GM18873 (cell line): ENCODE measurements around the gene KMT5B.

Experiments
- ATAC-seq: cut with Tn5 transposase; IDR thresholded peaks from one replicate; pipeline ENCODE4 v1.9.1; 2021; ENCODE audit warnings: mild to moderate bottlenecking, moderate library complexity, moderate number of reproducible peaks; ENCODE audit not compliant: unreplicated experiment, low FRiP score

Gene KMT5B

DNA sequence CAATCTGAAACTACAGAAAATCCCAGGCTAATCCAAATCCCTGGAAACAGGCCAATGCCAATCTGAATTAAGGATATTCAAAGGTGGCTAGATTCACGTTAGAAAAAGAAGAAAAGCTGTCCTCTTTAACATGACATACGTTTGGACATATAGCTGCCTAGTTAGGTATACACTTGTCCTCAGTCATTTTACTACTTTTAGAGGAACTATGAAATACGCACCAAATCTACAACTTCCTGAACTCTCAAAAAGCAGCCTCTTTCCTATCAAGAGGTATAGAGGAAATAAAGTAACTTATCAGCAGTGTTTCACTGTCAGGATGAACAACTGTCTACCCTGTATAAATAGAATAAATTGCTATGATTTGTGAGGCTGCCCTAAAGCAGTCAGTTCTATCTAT, 24.0 kb downstream of the KMT5B start:
- no peak for ATAC-seq

DNA sequence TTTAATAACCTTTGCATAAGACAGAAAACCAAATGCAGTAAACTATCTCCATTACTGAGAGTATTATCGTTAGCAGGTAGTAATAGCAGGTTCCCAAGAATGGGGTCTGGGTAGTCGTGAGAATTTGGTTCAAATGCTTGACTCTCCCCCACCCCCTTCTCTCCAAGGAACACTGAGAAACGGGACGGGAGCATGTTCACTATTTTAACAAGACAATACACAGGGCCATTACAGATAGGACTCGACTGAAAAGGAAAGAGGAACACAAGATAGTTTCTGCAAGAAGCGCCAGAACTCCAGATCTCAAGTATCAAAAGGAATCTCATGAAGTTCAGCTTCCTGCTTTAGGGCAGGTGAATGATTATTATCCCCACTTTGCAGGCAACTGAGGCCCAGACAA, 27.0 kb downstream of the KMT5B start:
- no peak for ATAC-seq

- ATAC-seq, result no peak
These were observed 31.2 kb downstream of the KMT5B start for GRCh38 chr11:68181719-68182451.

DNA sequence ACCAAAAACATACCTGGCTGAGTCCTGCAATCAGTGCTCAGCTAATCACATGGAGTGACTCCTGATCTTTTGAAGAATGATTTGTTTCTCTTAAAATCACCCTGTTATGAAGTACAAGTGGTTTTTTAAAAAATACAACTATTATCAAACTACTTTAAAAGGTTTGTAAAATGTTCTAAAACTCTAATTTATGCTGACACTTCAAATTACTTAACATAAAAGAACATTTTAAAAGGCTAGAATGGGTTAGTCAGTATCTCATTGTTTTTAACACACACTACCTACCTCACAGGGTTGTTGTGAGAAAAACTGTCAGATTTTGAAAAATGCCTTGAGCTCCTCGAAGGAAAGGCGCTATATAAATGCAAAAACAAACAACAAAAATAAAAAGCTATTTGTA, 33.2 kb downstream of the KMT5B start:
- no peak for ATAC-seq

DNA sequence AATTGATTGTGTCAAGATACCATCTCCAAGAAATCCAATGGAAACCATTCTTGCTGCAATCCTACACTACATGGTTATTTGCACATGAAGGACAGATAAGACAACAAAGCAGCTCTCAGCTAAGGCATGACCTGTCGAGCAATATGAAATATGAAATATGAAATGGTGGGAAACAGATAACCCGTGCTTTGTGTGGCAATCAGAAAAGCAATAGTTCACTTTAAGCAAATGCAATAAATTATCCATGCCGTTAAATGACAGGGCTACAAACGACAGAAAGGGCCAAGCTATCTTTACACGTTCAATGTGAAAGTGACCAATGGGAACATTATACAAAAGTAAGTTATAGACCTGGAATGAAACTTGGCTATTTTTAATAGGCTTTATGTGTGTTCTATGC, 35.2 kb downstream of the KMT5B start:
- ATAC-seq, result no peak

DNA sequence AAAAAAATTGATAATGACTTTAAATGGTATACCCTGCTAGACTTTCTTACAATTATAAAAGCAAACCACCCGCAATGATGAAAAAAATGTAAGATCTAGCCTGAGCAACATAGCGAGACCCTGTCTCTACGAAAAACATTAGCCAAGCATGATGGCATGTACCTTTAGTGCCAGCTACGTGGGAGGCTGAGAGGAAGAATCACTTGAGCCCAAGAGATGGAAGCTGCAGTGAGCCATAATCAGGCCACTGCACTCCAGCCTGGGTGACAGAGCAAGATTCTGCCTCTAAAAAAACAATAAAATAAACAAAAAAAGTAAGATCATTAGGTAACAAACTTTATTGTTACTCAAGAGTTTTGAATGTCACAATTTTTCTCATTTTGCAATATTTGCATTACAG, 39.2 kb downstream of the KMT5B start:
- ATAC-seq, result no peak

DNA sequence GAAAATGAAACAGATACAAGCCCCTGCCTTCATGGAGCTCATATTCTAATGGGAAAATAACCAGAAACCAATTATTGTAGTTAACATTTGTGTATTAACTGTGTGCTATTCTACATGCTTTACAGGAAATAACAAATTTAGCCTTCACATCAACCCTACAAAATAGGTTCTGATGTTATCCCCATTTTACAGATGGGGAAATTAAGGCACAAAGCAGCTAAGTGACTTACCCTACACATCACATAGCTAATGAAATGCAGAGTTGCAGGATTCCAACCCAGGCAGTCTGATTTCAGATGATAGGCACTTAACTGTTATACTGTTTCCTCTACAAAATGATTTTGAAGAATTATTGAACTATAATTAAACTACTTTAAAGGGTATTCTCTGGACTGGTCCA, 43.7 kb downstream of the KMT5B start:
- no peak for ATAC-seq

DNA sequence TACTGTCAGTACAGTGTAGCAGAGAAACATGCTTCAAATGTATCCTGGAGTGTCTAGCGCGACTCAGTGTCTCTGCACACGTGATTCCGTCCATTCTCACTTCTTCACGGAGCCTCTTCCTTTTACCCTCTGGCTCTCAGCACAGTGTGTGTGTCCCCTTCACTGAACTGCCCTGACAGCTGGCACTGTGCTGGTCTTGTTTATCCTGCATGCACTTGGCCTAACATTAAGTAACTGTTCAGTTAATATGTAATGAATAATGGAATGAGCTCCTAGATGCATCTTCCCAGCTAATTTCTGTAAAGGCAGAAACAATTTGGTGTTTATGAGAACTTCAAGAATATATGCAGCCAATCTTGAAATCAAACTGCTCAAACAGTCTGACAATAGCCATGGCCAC, 44.4 kb downstream of the KMT5B start:
- no peak for ATAC-seq

GRCh38 chr11:68167474-68167873, 45.6 kb downstream of the KMT5B start:
- ATAC-seq, result no peak

- no peak for ATAC-seq
These were observed 46.1 kb downstream of the KMT5B start for GRCh38 chr11:68166969-68167368.

- no peak for ATAC-seq
These were observed 47.5 kb downstream of the KMT5B start for GRCh38 chr11:68165601-68166000.

DNA sequence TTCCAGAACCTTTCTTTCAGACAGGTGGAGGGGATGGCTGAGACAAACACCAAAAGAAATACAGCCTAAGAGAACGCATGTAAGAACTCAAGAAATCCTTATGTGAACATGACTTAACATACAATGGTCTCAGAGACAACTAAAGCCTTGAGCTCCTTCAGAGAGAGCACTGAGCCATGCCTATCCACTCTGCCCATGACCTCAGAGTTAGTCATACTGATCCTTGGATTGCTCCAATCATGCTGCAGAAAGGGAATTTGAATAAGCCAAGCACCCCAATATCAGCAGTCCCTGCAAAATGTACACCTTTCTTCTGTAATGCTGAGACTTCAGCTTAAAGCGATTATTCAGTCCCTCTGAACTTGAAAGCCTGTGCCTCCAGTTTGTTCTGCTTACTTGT, 48.7 kb downstream of the KMT5B start:
- ATAC-seq, result no peak

- ATAC-seq, result no peak
These were observed 49.4 kb downstream of the KMT5B start for GRCh38 chr11:68163691-68164090.

- no peak for ATAC-seq
These were observed 52.9 kb downstream of the KMT5B start for GRCh38 chr11:68160100-68160695.

GRCh38 chr11:68159665-68160064, 53.4 kb downstream of the KMT5B start:
- no peak for ATAC-seq

DNA sequence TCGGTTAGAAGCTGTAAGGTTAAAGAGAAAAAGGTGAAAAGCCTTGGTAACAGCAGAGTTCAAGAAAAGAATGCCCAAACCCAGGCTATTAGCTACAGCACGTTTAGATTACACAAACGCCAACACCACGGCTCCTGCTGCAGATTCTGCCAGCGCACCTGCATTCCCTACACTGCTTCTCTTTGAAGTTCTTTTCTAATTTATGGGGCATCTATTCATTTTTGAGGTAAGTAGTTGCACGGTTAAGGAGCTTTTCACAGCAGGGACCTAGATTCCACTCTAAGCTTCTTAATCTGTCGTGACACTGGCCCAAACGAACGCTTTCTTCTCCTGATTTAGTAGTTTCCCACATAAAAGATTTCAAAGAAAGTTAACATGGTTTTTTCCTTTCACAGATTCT, 53.9 kb downstream of the KMT5B start:
- no peak for ATAC-seq

DNA sequence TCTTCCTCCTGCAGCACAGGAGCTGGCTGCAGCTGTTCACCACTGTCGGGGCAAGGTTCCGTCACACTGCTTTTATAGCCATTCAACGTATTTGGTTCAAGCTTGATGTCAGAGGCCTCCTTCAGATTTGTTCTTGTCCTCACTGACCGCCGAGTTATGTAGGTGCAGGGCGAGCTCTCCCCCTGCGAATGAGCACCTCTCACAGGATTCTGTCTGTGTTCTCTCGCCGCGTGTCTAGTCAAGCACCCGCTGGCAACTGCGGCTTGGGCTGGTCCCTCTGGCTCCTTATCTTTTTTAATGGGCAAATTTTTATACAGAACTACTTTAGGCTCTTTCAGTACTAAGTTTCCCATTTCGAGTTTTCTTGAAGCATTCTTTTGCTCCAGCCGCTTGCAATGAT, 54.5 kb downstream of the KMT5B start:
- ATAC-seq, result no peak

DNA sequence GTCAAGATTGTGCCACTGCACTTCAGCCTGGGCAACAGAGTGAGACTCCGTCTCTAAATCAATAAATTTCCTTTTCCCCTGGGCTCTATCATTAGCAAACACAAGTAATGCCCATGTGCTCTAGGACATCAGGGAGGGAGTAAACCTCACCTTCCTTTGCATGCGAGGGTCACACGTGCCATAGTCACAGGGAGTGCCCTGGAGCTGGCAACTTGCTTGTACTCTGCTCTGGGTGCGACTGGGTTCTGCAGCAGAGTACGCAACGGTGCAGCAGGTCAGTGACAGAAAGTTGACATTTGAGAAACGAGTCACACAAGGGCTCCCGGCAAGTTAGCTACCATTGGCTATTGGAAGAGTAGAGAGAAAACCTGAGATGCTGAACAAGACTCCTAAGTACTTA, 59.4 kb downstream of the KMT5B start:
- ATAC-seq, result no peak

DNA sequence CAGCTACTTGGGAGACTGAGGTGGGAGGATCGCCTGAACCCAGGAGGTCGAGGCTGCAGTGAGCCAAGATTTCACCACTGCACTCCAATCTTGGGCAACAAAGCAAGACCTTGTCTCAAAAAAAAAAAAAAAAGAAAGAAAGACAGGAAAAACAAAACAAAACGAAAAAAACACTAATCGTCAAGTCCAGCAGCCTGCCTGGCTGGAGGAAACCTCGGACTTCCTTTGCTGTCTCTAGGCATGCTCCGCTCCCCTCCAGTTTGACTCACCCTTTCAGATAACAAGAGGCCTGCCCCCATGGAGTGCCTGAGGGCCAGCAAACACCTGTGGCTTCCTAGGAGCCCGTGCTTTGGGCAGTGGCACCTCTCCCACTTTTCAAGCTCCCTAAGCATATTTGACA, 63.1 kb downstream of the KMT5B start:
- no peak for ATAC-seq

DNA sequence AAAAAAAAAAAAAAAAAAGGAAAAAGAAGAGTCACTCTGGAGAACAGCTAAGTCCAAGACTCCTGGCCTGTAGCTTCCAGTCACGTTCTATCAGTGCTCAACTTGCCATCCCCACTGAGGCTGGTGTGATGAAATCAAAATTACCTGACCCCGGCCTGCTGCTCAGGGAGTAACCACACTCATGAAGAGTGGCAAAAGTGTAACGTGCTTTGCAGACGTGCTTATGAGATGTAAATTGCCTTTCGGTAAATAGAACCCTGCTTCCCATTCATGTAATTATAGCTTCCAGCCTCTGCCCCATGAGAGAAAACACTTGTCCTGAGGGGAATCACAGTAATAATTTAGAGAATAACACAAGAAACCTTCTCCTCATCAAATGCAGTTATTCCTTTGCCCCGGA, 63.7 kb downstream of the KMT5B start:
- ATAC-seq, result no peak

GRCh38 chr11:68148879-68149278, 64.2 kb downstream of the KMT5B start:
- no peak for ATAC-seq

DNA sequence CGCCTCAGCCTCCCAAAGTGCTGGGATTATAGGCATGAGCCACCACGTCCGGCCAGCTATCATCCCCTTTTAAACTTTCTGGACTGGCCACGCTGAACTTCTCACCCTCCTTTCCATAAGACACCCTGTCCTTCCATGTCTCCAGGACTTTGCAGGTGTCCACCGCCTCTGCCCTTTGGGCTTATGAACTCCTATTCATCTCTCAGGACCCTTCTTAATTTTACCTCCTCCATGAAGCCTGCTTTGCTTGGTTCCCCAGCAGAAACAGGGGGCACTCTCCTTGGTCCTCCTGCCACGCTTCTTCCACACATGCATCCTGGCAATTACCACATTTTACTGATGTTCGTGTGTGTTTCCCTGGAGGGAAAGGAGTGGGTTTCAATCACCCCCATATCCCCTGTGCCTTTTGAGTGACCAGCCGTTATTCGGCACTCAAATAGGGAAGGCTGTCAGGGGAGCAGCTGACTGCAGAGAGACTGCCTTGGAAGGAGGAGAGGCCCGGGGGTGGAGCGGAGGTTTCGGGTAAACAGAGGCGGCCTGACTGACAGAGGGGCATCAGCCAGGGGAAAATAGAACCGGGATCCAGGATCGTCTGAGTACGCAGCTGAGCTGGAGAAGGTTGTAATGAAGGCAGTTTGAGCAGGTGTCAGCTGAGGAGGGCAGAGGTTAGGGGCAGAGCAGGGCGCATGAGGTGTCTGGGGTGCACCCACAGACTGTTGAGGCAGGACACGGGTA, 64.9 kb downstream of the KMT5B start:
- no peak for ATAC-seq
